Astrocyte of the spinal cord (primary cell): ENCODE measurements around the gene GRM8.

Source experiments
- DNase-seq: peaks from one replicate; pipeline ENCODE4 v3.0.0; 2011; ENCODE audit warnings: low read depth, low spot score
- H3K4me3 ChIP-seq: 2 replicates; pipeline ENCODE4 v1.5.1; 2011; ENCODE audit warnings: low read depth, mild to moderate bottlenecking, low read length, moderate library complexity
- in situ Hi-C: cut with HindIII; loops from 2 replicates; pipeline ENCODE4 v1.10.0; 2017; ENCODE audit warnings: low sequenced_read_pairs
- TF ChIP-seq, protein P1 (sequence below): IDR thresholded peaks from 2 replicates; pipeline ENCODE4 v1.5.1; 2012; ENCODE audit warnings: low read depth, mild to moderate bottlenecking, low read length, inconsistent platforms

Gene GRM8

DNA sequence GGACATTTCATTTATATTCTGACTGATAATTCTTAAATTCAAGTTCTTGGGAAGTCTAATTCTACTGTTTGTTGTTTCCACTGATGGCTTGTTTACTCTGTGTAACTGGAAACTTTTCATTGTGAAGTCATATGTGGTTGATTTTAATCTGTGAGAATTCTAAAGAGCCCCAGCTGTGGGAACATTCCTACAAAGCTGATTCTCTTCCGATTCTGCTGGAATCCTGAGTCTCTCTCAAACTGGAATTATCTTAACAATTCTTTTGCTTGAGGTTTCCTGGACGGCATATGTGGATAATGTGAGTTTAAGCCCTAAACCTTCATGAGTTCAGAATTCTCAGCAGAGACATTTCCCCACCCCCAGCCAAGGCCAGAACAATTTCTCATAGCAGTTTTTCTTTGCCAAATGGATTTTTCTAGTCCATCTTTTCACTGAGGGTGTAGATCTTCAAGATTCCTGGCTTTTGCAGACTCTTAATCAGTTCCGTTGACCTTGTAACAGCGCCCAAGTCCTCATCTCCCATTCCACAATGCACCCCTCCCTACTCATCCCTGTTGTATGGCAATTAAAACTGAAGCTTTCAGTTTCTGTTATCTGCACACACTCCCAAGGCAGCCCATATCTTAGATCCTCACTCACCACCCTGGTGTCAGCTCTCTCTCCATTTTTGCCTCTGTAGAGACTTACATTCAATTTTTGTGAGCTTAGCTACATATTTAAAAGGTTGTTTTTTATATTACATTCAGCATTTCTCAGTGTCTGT, 37.6 kb downstream of the GRM8 start:
- no peak overlapping the region for H3K4me3 ChIP-seq
- in situ Hi-C loops = no loop called here
- no peak for DNase-seq
- TF ChIP-seq, protein P1, sequence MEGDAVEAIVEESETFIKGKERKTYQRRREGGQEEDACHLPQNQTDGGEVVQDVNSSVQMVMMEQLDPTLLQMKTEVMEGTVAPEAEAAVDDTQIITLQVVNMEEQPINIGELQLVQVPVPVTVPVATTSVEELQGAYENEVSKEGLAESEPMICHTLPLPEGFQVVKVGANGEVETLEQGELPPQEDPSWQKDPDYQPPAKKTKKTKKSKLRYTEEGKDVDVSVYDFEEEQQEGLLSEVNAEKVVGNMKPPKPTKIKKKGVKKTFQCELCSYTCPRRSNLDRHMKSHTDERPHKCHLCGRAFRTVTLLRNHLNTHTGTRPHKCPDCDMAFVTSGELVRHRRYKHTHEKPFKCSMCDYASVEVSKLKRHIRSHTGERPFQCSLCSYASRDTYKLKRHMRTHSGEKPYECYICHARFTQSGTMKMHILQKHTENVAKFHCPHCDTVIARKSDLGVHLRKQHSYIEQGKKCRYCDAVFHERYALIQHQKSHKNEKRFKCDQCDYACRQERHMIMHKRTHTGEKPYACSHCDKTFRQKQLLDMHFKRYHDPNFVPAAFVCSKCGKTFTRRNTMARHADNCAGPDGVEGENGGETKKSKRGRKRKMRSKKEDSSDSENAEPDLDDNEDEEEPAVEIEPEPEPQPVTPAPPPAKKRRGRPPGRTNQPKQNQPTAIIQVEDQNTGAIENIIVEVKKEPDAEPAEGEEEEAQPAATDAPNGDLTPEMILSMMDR = no peak

DNA sequence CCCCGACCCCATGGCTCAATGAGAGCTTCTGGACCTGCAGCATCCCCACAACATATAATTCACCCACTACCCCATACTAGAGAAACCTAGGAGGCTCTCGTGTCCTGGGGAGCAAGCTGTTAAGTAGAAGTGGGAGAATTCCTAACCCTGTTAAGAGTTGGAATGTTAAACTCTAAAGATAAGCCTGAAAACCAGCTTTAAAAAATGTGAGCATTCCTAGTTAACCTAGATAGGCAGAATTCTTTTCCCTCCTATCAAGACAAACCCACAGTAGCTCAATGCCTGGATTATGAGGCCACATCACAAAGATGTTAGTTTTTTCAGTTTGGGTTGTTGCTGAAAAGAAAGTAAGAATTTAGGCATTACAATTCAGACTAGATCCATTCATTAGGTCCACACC, 42.9 kb downstream of the GRM8 start:
- in situ Hi-C loops = no loop called here
- TF ChIP-seq, protein P1 = no peak
- DNase-seq = no peak
- no peak overlapping the region for H3K4me3 ChIP-seq

DNA sequence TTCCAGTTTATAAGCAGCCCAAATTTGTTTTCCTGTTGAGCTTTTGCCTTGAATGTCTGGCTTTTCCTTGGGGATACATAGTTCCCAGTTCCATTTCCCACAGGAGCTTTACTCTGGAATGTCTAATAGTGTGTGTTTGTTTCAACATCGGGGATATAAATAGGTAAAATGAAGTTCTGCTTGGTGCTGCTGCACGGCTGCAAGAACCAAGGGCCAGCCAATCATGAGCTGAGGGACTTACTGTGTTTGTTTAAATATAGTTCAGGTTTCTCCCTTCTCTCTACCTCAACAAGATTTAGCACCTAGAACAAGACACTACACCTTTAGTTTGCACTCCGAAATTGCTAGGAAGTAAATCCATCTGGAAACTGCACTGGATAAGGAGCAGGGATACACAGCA, 43.9 kb downstream of the GRM8 start:
- in situ Hi-C loops = no loop called here
- H3K4me3 ChIP-seq = no peak overlapping the region
- no peak for DNase-seq
- TF ChIP-seq, protein P1 = no peak

DNA sequence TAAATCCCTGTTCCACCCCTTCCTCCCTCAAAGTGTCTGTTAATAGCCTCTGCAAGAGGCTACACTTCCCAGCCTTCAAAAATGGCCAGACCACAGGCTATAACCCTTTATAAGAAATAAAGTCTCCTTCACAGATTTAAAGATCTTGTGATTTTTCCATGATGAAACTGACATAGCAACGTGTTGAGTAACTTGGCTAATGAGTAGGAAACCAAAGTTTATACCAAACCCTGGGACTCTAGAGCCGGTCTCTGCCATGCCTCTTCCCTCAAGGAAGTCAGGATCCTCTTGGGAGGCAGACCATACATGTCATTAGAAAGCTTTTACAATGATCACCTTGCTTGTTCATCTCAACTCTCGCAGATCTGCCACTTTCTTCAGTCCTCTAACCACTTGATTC, 44.4 kb downstream of the GRM8 start:
- in situ Hi-C loops = no loop called here
- TF ChIP-seq, protein P1 = no peak
- no peak for DNase-seq
- H3K4me3 ChIP-seq = no peak overlapping the region

DNA sequence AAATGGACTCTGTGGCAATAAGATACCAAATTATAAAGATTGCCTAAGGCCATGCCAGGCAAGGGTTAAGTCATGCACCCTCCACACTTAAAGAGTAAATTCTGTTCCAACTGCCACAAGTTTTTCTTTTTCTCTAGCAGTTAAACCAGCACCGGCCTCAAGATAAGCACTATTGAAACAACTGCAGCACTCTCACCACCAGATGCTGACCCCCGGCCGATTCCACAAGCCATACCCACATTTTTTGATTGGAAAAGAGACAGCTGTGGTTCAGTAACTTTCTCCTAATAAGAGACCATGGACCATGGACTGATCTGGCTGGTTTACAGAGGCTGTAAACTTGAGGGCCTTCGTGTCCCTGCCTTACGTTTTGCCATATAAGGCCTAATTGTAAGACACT, 44.9 kb downstream of the GRM8 start:
- TF ChIP-seq, protein P1 = no peak
- no peak overlapping the region for H3K4me3 ChIP-seq
- no peak for DNase-seq
- in situ Hi-C loops = no loop called here

DNA sequence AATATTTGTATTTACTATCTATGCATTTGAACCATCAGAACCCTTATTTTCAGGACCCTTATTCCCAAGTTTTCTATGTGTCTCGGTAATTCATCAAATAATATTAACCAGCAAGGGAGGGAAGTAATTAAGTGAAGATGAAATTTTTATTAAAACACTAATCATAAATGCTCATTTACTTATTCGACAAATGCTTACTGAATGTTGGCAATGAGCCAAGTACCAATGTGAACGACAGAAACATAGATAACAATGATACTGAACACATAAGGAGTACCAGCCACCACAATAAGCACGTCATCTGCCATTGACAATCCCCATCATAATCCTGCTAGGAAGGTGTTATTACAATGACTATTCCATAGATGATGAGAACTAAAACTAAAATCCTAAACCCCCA, 45.5 kb downstream of the GRM8 start:
- no peak overlapping the region for H3K4me3 ChIP-seq
- in situ Hi-C loops = no loop called here
- TF ChIP-seq, protein P1 = no peak
- no peak for DNase-seq
